AG04450 (cell line): ENCODE measurements around the gene GPR18. TPM values are rescaled to one million over a fixed set of nuclear protein-coding genes. Genes with fewer than 3 reads are reported as not detected.

Experiments used
- CTCF ChIA-PET: fragments of 300-600, 350-600 bp; formaldehyde crosslinking; extraction: SDS; loops from one replicate; lab custom pipeline; 2022; ENCODE audit warnings: antibody characterized with exemption, inconsistent platforms; lab: Charles Lee
- POLR2A ChIA-PET: fragments of 350-600 bp; formaldehyde crosslinking; extraction: SDS; loops from one replicate; lab custom pipeline; 2021; ENCODE audit warnings: antibody characterized with exemption, inconsistent platforms; lab: Yijun Ruan, JAX
- DNase-seq: peaks from one replicate; pipeline ENCODE4 v3.0.0-alpha.2; 2011; ENCODE audit warnings: low read depth, low spot score
- H3K27ac ChIP-seq: one replicate; pipeline ENCODE4 v1.5.1; 2012; ENCODE audit warnings: low read depth, low read length, control low read depth
- H3K27me3 ChIP-seq: one replicate; pipeline ENCODE4 v1.6.0; 2012; ENCODE audit warnings: low read length; ENCODE audit not compliant: control insufficient read depth, insufficient read depth
- H3K4me3 ChIP-seq: 2 replicates; pipeline ENCODE4 v1.5.1; 2011; ENCODE audit warnings: mild to moderate bottlenecking, low read depth, low read length, control low read depth
- H3K9me3 ChIP-seq: 2 replicates; pipeline ENCODE4 v1.5.1; 2012; ENCODE audit warnings: low read length; ENCODE audit not compliant: control insufficient read depth, insufficient read depth
- polyA plus RNA-seq: library from polyadenylated mRNA; depleted of rRNA; stranded (reverse); fragments of >200 nt; gene quantifications from 2 replicates; pipeline ENCODE4 v1.2.3, GENCODE V29; 2011
- TF ChIP-seq, protein P1 (sequence below): IDR thresholded peaks from 2 replicates; pipeline ENCODE4 v1.5.1; 2011; ENCODE audit warnings: low read depth, low read length, control low read depth, inconsistent platforms

Gene GPR18
- polyA plus RNA-seq, 1 experiment, result not detected

DNA sequence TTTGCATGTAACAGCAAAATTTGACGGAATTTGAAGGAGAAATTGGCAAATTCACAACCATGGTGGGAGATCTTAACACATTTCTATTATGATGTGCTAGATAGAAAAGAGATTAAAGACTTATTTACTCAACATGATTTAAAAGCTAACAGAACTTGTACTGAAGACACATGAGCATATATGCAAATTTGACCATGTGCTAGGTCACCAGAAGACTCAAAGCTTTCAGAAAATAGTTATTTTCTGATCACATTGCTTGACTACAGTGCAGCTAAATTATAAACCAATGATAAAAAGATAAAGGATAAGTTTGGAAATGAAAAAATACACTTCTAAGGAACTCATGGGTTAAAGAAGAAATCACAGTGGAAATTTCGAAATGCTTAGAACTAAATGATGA lies 39.9 kb upstream of the GPR18 start:
- TF ChIP-seq, protein P1, sequence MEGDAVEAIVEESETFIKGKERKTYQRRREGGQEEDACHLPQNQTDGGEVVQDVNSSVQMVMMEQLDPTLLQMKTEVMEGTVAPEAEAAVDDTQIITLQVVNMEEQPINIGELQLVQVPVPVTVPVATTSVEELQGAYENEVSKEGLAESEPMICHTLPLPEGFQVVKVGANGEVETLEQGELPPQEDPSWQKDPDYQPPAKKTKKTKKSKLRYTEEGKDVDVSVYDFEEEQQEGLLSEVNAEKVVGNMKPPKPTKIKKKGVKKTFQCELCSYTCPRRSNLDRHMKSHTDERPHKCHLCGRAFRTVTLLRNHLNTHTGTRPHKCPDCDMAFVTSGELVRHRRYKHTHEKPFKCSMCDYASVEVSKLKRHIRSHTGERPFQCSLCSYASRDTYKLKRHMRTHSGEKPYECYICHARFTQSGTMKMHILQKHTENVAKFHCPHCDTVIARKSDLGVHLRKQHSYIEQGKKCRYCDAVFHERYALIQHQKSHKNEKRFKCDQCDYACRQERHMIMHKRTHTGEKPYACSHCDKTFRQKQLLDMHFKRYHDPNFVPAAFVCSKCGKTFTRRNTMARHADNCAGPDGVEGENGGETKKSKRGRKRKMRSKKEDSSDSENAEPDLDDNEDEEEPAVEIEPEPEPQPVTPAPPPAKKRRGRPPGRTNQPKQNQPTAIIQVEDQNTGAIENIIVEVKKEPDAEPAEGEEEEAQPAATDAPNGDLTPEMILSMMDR, result no peak
- Histone ChIP-seq H3K9me3 (no peaks in the 10 kb centered on the region), H3K27me3 (no peaks in the 10 kb centered on the region), H3K27ac (no peak overlapping the region), H3K4me3 (no peak overlapping the region)
- ChIA-PET POLR2A (no interaction called here), CTCF (interaction anchor here (1.3 to 2.8 kb wide), 3 partner anchors 28 to 139 kb away, joined by 4 to 21 read pairs (median 6); no protein-coding TSS in a partner anchor)
- DNase-seq, result no peak

DNA sequence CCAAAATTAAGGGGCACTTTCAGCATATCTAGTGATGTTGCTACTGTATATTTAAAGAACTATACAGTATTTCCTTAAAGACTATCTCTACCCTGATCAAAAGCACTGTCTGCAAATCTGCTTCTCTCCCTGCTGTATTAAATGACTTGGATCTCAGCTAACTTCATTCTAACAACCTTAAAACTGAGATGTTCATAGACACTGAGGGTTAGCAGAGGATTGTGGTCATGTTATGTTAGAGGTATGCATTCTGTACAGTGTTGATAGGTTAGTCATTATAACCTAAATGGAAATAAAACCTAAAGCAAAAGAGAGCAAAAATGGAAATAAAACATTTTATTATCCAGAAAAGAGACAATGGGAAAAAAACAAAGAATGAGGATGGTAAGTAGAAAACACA lies 39.2 kb upstream of the GPR18 start:
- no peak for DNase-seq
- Histone ChIP-seq H3K9me3 (no peaks in the 10 kb centered on the region), H3K27ac (no peak overlapping the region), H3K4me3 (no peak overlapping the region), H3K27me3 (no peaks in the 10 kb centered on the region)
- ChIA-PET POLR2A (no interaction called here), CTCF (interaction anchor here (1.0 to 2.8 kb wide), 2 partner anchors 31 to 140 kb away, joined by 4 to 21 read pairs; no protein-coding TSS in a partner anchor)
- TF ChIP-seq, protein P1, result no peak

DNA sequence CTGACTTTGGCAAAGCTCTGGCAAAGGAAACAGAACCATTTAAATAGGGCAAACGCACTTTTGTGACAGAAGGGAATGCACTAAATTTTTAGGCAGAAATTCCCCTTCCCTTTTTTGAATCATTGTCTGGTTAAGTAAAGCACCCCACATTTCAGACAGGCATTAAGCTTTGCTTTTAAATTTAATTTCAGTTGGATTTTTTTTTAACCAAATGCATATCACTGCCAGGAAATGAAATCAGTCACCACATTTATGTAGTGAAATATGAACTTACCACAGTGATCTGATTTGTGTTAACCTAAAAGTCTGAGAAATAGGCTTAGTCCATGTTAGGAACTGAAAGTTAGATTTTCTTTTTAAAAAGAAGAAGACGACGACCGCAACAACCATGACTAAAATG lies 38.2 kb upstream of the GPR18 start:
- H3K27me3 ChIP-seq, result no peaks in the 10 kb centered on the region
- H3K9me3 ChIP-seq, result no peaks in the 10 kb centered on the region
- POLR2A ChIA-PET, result no interaction called here
- no peak for DNase-seq
- H3K27ac ChIP-seq, result no peak overlapping the region
- no peak overlapping the region for H3K4me3 ChIP-seq
- TF ChIP-seq, protein P1, result no peak
- CTCF ChIA-PET, result interaction anchor here (0.6 to 2.8 kb wide), 3 partner anchors 28 to 140 kb away, joined by 3 to 21 read pairs (median 4); no protein-coding TSS in a partner anchor

DNA sequence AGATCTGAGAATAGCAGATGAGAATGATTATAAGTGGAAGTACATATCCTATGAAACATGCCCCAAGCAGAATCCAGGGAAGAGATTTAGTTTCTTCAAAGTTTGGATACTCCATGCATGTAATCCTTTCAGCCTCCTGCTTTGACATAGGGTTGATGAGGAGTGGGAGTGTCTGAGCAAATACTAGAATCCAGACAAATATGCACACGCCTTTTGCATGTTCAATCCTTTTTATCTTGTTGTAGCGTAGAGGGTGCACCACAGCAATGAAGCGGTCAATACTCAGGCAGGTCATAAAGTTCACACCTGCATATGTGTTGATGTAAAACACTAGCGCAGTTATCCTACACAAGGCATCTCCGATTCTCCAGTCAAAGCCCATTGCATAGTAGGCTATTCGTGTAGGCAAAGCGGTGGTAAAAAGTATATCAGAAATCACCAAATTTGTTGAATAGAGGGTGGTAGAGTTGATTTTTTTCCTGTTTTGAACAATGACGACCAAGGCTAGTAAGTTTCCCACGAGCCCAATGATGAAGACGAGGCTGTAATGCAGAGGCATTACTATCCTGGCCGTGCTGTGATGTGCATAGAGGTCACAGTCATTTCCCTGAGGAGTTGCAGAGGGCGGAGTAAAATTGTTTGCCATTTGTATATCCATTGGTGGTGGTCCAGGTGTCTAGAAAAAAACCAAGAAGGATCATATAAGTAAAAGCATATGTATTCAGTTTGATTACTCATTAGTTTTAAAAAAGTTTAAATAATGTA lies 37.5 kb upstream of the GPR18 start:
- CTCF ChIA-PET, result interaction anchor here (2.8 kb wide), 1 partner anchor 141 kb away, joined by 21 read pairs; no protein-coding TSS in a partner anchor
- no peak overlapping the region for H3K27ac ChIP-seq
- TF ChIP-seq, protein P1, result no peak
- H3K9me3 ChIP-seq, result no peaks in the 10 kb centered on the region
- POLR2A ChIA-PET, result no interaction called here
- no peak overlapping the region for H3K4me3 ChIP-seq
- DNase-seq, result no peak
- no peaks in the 10 kb centered on the region for H3K27me3 ChIP-seq

DNA sequence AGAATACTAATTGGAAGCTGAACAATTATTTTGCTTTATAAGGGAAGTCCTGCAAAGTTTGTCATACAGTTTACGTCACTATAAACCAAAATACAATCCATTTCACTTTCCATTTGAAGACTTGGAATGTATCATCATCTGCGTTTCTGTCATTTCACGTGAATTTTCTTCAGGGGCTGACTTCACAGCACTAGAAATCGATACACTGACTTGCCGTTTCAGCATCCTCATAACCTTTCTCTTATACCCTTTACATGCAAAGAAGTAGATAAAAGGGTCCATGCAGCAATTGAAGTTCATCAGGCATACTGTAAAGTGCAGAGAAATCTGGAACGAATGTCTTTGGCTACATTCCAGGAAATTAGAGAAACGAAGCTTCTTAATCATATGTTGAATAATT lies 36.8 kb upstream of the GPR18 start:
- ChIA-PET POLR2A (no interaction called here), CTCF (no interaction called here)
- H3K4me3 ChIP-seq, result no peak overlapping the region
- no peaks in the 10 kb centered on the region for H3K27me3 ChIP-seq
- H3K9me3 ChIP-seq, result no peaks in the 10 kb centered on the region
- no peak overlapping the region for H3K27ac ChIP-seq
- TF ChIP-seq, protein P1, result no peak
- DNase-seq, result no peak
